Activated CD4-positive, alpha-beta T cell treated with anti-CD3 and anti-CD28 coated beads, Interleukin-2, Interleukin-6, amounts not matched to agents 100 ng/mL and 50 ng/mL, durations not matched to agents 16 hours and 8 hours (primary cell): ENCODE measurements around the gene DUSP16.
"Not testable (repeated sequence)": the region's sequence is repeated elsewhere in the genome, so short reads cannot be mapped to it uniquely, and the experiment has no call there.

Source experiments
- DNase-seq: peaks from one replicate; pipeline ENCODE4 v3.0.0-alpha.2; 2020

The DUSP16 gene

GRCh38 chr12:12542964-12543363 is 19.7 kb downstream of the DUSP16 start:
- no peak for DNase-seq

GRCh38 chr12:12542286-12542685 is 20.4 kb downstream of the DUSP16 start:
- DNase-seq, result no peak

- DNase-seq, result no peak
These were observed 20.9 kb downstream of the DUSP16 start for GRCh38 chr12:12541782-12542181.

GRCh38 chr12:12540261-12541013 is 22.2 kb downstream of the DUSP16 start:
- no peak for DNase-seq

- no peak for DNase-seq
These were observed 23.4 kb downstream of the DUSP16 start for GRCh38 chr12:12539028-12539810.

GRCh38 chr12:12538535-12538934 is 24.1 kb downstream of the DUSP16 start:
- DNase-seq, result no peak

- no peak for DNase-seq
These were observed 25.2 kb downstream of the DUSP16 start for GRCh38 chr12:12537421-12537820.

GRCh38 chr12:12534975-12535374 is 27.7 kb downstream of the DUSP16 start:
- no peak for DNase-seq

- no peak for DNase-seq
These were observed 28.3 kb downstream of the DUSP16 start for GRCh38 chr12:12534166-12534866.

GRCh38 chr12:12533238-12533829 is 29.3 kb downstream of the DUSP16 start:
- no peak for DNase-seq

- no peak for DNase-seq
These were observed 31.5 kb downstream of the DUSP16 start for GRCh38 chr12:12531194-12531593.

- no peak for DNase-seq
These were observed 32.8 kb downstream of the DUSP16 start for GRCh38 chr12:12529783-12530421.

- DNase-seq, result no peak
These were observed 34.0 kb downstream of the DUSP16 start for GRCh38 chr12:12528361-12529270.

GRCh38 chr12:12527820-12528296 is 34.8 kb downstream of the DUSP16 start:
- no peak for DNase-seq

GRCh38 chr12:12524128-12524527 is 38.5 kb downstream of the DUSP16 start:
- no peak for DNase-seq

- DNase-seq, result no peak
These were observed 39.4 kb downstream of the DUSP16 start for GRCh38 chr12:12523229-12523628.

GRCh38 chr12:12522657-12523056 is 40.0 kb downstream of the DUSP16 start:
- not testable (repeated sequence) for DNase-seq

GRCh38 chr12:12521888-12522287 is 40.8 kb downstream of the DUSP16 start:
- DNase-seq, result no peak

- no peak for DNase-seq
These were observed 41.6 kb downstream of the DUSP16 start for GRCh38 chr12:12521044-12521485.

GRCh38 chr12:12520273-12520672 is 42.4 kb downstream of the DUSP16 start:
- no peak for DNase-seq

- DNase-seq, result no peak
These were observed 43.2 kb downstream of the DUSP16 start for GRCh38 chr12:12519354-12519998.
